UCSD-AML1 (cell line): ENCODE data around the gene ADAM30.
"Not testable (repeated sequence)": the region's sequence is repeated elsewhere in the genome, so short reads cannot be mapped to it uniquely, and the experiment has no call there.

Source experiments
- DNase-seq: peaks from one replicate; lab custom pipeline; 2025; ENCODE audit not compliant: unreplicated experiment; lab: John Stamatoyannopoulos, UW

The ADAM30 gene

GRCh38 chr1:119879510-119880434 is 16.5 kb downstream of the ADAM30 start:
- no peak for DNase-seq

- no peak for DNase-seq
Measured at GRCh38 chr1:119878171-119878570, 18.1 kb downstream of the ADAM30 start.

GRCh38 chr1:119874186-119874585 is 22.1 kb downstream of the ADAM30 start:
- no peak for DNase-seq

- DNase-seq = no peak
Measured at GRCh38 chr1:119873135-119874015, 22.9 kb downstream of the ADAM30 start.

- DNase-seq = no peak
Measured at GRCh38 chr1:119871881-119872280, 24.4 kb downstream of the ADAM30 start.

GRCh38 chr1:119870917-119871596 is 25.3 kb downstream of the ADAM30 start:
- peak; percentile 81 for DNase-seq

- DNase-seq = no peak
Measured at GRCh38 chr1:119869995-119870394, 26.3 kb downstream of the ADAM30 start.

- DNase-seq = no peak
Measured at GRCh38 chr1:119868176-119868575, 28.1 kb downstream of the ADAM30 start.

- no peak for DNase-seq
Measured at GRCh38 chr1:119866451-119866850, 29.9 kb downstream of the ADAM30 start.

- no peak for DNase-seq
Measured at GRCh38 chr1:119865627-119866026, 30.7 kb downstream of the ADAM30 start.

- no peak for DNase-seq
Measured at GRCh38 chr1:119862276-119862675, 34.0 kb downstream of the ADAM30 start.

- no peak for DNase-seq
Measured at GRCh38 chr1:119861547-119861946, 34.8 kb downstream of the ADAM30 start.

GRCh38 chr1:119859647-119860046 is 36.7 kb downstream of the ADAM30 start:
- DNase-seq = peak; percentile 61

GRCh38 chr1:119858556-119859214 is 37.6 kb downstream of the ADAM30 start:
- DNase-seq = peak; percentile 33

- DNase-seq = no peak
Measured at GRCh38 chr1:119858126-119858525, 38.2 kb downstream of the ADAM30 start.

- DNase-seq = no peak
Measured at GRCh38 chr1:119853155-119853554, 43.2 kb downstream of the ADAM30 start.

GRCh38 chr1:119844206-119844605 is 52.1 kb downstream of the ADAM30 start:
- DNase-seq = not testable (repeated sequence)
